HEK293 (cell line): Measurements from ENCODE around the gene NABP1.

Experiments used
- CTCF ChIA-PET: fragments of 350-600 bp; formaldehyde crosslinking; extraction: SDS; loops from one replicate; lab custom pipeline; 2021; ENCODE audit warnings: antibody characterized with exemption; lab: Yijun Ruan, JAX
- POLR2A ChIA-PET: fragments of 300-600 bp; formaldehyde crosslinking; extraction: SDS; loops from one replicate; lab custom pipeline; 2020; ENCODE audit warnings: antibody characterized with exemption, inconsistent platforms; lab: Yijun Ruan, JAX
- H3K27ac ChIP-seq: fragments of 200-500 bp; sonication (Bioruptor generic); 2 replicates; pipeline ENCODE4 v1.5.1; 2014; ENCODE audit warnings: low read depth, low read length, control low read depth, inconsistent platforms; ENCODE audit errors: extremely low read depth
- H3K36me3 ChIP-seq, 2 experiments: fragments of 200-500 bp in 1 of 2; sonication (Bioruptor generic) in 1 of 2; 1 replicate in 1 of 2; 2 replicates in 1 of 2; pipeline ENCODE4 v1.5.1; 2014 to 2017; ENCODE audit warnings: inconsistent platforms in 2 of 2, low read length in 2 of 2; ENCODE audit not compliant: control insufficient read depth in 2 of 2, insufficient read depth in 1 of 2
- H3K4me1 ChIP-seq: fragments of 200-500 bp; sonication (Bioruptor generic); 2 replicates; pipeline ENCODE4 v1.5.1; 2014; ENCODE audit warnings: mild to moderate bottlenecking, low read length, inconsistent platforms; ENCODE audit not compliant: control insufficient read depth, insufficient read depth
- H3K4me3 ChIP-seq: 2 replicates; pipeline ENCODE4 v1.5.1; 2011; ENCODE audit warnings: low read depth, mild to moderate bottlenecking, control low read depth, low read length, moderate library complexity
- H3K9me3 ChIP-seq: fragments of 200-500 bp; sonication (Bioruptor generic); 2 replicates; pipeline ENCODE4 v1.5.1; 2014; ENCODE audit warnings: low read depth, low read length, inconsistent platforms; ENCODE audit not compliant: control insufficient read depth, insufficient read depth
- FEZF1 ChIP-seq: fragments of 450-650 bp; formaldehyde crosslinking; IDR thresholded peaks from 2 replicates; pipeline ENCODE4 v1.5.1; 2016; ENCODE audit warnings: missing biosample characterization, missing genetic modification characterization
- GLIS1 ChIP-seq: fragments of 450-650 bp; formaldehyde crosslinking; IDR thresholded peaks from 2 replicates; pipeline ENCODE4 v1.5.1; 2016; ENCODE audit warnings: missing biosample characterization, missing genetic modification characterization
- KLF1 ChIP-seq: fragments of 450-650 bp; formaldehyde crosslinking; IDR thresholded peaks from 2 replicates; pipeline ENCODE4 v1.5.1; 2016; ENCODE audit warnings: missing biosample characterization, missing genetic modification characterization
- KLF16 ChIP-seq: fragments of 450-650 bp; formaldehyde crosslinking; IDR thresholded peaks from 2 replicates; pipeline ENCODE4 v1.5.1; 2017; ENCODE audit warnings: missing biosample characterization, missing genetic modification characterization
- PRDM1 ChIP-seq: fragments of 450-650 bp; formaldehyde crosslinking; IDR thresholded peaks from 2 replicates; pipeline ENCODE4; 2016; ENCODE audit warnings: missing biosample characterization, missing genetic modification characterization
- ZIC2 ChIP-seq: fragments of 450-650 bp; formaldehyde crosslinking; IDR thresholded peaks from 2 replicates; pipeline ENCODE4 v1.5.1; 2016; ENCODE audit warnings: missing biosample characterization, missing genetic modification characterization
- ZNF214 ChIP-seq: fragments of 450-650 bp; formaldehyde crosslinking; IDR thresholded peaks from 2 replicates; pipeline ENCODE4 v1.5.1; 2017; ENCODE audit warnings: missing biosample characterization, mild to moderate bottlenecking, missing genetic modification characterization, borderline replicate concordance
- ZNF239 ChIP-seq: fragments of 450-650 bp; formaldehyde crosslinking; IDR thresholded peaks from 2 replicates; pipeline ENCODE4 v1.5.1; 2016; ENCODE audit warnings: missing biosample characterization, missing genetic modification characterization
- ZNF24 ChIP-seq: fragments of 450-650 bp; formaldehyde crosslinking; IDR thresholded peaks from 2 replicates; pipeline ENCODE4 v1.5.1; 2016; ENCODE audit warnings: missing biosample characterization, missing genetic modification characterization
- ZNF341 ChIP-seq: fragments of 450-650 bp; formaldehyde crosslinking; IDR thresholded peaks from 2 replicates; pipeline ENCODE4; 2016; ENCODE audit warnings: low read depth, missing biosample characterization, missing genetic modification characterization
- ZNF362 ChIP-seq: fragments of 450-650 bp; formaldehyde crosslinking; IDR thresholded peaks from 2 replicates; pipeline ENCODE4 v1.5.1; 2016; ENCODE audit warnings: missing biosample characterization, missing genetic modification characterization
- ZNF391 ChIP-seq: fragments of 450-650 bp; formaldehyde crosslinking; IDR thresholded peaks from 2 replicates; pipeline ENCODE4 v1.5.1; 2016; ENCODE audit warnings: low read depth, missing biosample characterization, missing genetic modification characterization, borderline replicate concordance
- ZNF394 ChIP-seq: fragments of 450-650 bp; formaldehyde crosslinking; IDR thresholded peaks from 2 replicates; pipeline ENCODE4 v1.5.1; 2016; ENCODE audit warnings: missing biosample characterization, missing genetic modification characterization, mild to moderate bottlenecking, moderate library complexity, borderline replicate concordance
- ZNF560 ChIP-seq: fragments of 450-650 bp; formaldehyde crosslinking; IDR thresholded peaks from 2 replicates; pipeline ENCODE4 v1.5.1; 2017; ENCODE audit warnings: missing biosample characterization, missing genetic modification characterization, borderline replicate concordance
- ZNF626 ChIP-seq: fragments of 450-650 bp; sonication (Bioruptor Pico); formaldehyde crosslinking; IDR thresholded peaks from 2 replicates; pipeline ENCODE4 v1.5.1; 2018; ENCODE audit warnings: missing biosample characterization, missing genetic modification characterization, inconsistent platforms
- ZNF747 ChIP-seq: fragments of 450-650 bp; formaldehyde crosslinking; IDR thresholded peaks from 2 replicates; pipeline ENCODE4 v1.5.1; 2016; ENCODE audit warnings: missing biosample characterization, missing genetic modification characterization
- ZNF768 ChIP-seq: fragments of 450-650 bp; formaldehyde crosslinking; IDR thresholded peaks from 2 replicates; pipeline ENCODE4 v1.5.1; 2018; ENCODE audit warnings: missing biosample characterization, mild to moderate bottlenecking, missing genetic modification characterization
- ZNF830 ChIP-seq: fragments of 450-650 bp; IDR thresholded peaks from 2 replicates; pipeline ENCODE4 v1.5.0; 2018; ENCODE audit warnings: missing biosample characterization, missing genetic modification characterization, low read depth, mild to moderate bottlenecking, moderate library complexity
- TF ChIP-seq, protein P1 (sequence below): fragments of 450-650 bp; formaldehyde crosslinking; IDR thresholded peaks from 2 replicates; pipeline ENCODE4 v1.5.1; 2017; ENCODE audit warnings: missing biosample characterization, missing genetic modification characterization
- TF ChIP-seq, protein P2 (sequence below): fragments of 450-650 bp; formaldehyde crosslinking; conservative IDR thresholded peaks from 2 replicates; pipeline ENCODE4 v1.5.1; 2016; ENCODE audit warnings: low read depth, missing biosample characterization, missing genetic modification characterization
- TF ChIP-seq, protein P3 (sequence below): fragments of 450-650 bp; formaldehyde crosslinking; IDR thresholded peaks from 2 replicates; pipeline ENCODE4 v1.5.1; 2016; ENCODE audit warnings: missing biosample characterization, missing genetic modification characterization

NABP1 gene

DNA sequence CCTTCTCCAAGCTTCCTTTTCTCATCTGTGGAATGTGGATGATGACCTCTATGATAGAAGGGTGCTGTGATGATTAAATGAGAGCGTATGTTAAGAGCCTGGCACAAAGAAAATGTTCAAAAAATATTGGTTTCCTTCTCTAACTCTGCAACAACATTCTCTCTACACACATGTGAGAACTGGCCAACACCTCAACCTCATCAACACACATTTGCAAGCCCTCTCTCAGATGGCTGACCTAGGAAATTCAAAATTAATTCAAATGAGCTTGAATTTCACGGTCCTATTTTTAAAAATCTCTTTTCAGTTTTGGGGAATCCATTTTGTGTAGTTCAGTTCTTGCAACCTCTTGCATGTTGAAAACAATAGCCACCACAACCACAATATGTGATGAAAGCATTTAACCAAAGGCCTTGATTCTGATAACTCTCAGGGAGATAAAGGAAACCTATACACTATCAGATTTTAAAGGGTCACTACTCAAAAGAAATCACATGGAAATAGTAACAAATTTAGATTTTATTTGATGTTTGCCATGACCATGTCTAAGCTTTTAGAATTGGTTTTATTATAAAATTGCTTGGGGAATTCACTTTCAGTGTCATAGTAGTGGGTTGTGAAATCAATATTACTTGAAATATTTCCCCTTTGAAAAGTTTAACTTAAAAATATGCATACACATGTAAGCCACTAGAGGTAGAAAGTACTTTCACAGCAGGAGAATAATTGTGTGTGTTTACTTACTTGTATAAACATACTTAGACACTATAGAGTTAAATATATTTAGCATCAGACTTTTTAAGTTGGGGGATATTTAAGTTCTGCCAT is 16.6 kb upstream of the NABP1 start (continued):
- no peak for TF ChIP-seq ZNF830 (tag by site-specific recombination)
- TF ChIP-seq PRDM1: no peak
- TF ChIP-seq KLF1 (tag by site-specific recombination): no peak
- TF ChIP-seq ZNF391 (tag by site-specific recombination): no peak
- TF ChIP-seq, all 188 proteins: peak for 0

- ChIA-PET CTCF (interaction anchor here (0.6 to 1.1 kb wide), 2 partner anchors 43 to 98 kb away, joined by 3 to 4 read pairs; no protein-coding TSS in a partner anchor), POLR2A (no interaction called here)
- no peaks in the 10 kb centered on the region for H3K9me3 ChIP-seq
- no peak overlapping the region for H3K27ac ChIP-seq
- no peaks in the 10 kb centered on the region for H3K36me3 ChIP-seq
- no peaks in the 10 kb centered on the region for H3K4me1 ChIP-seq
- TF ChIP-seq KLF1 (tag by site-specific recombination) (no peak), ZNF747 (tag by site-specific recombination) (no peak), KLF16 (no peak), ZIC2 (tag by site-specific recombination) (no peak), ZNF341 (no peak), ZNF626 (no peak), ZNF560 (tag by site-specific recombination) (no peak), ZNF394 (tag by site-specific recombination) (no peak), FEZF1 (tag by site-specific recombination) (no peak)
- TF ChIP-seq, protein P1, sequence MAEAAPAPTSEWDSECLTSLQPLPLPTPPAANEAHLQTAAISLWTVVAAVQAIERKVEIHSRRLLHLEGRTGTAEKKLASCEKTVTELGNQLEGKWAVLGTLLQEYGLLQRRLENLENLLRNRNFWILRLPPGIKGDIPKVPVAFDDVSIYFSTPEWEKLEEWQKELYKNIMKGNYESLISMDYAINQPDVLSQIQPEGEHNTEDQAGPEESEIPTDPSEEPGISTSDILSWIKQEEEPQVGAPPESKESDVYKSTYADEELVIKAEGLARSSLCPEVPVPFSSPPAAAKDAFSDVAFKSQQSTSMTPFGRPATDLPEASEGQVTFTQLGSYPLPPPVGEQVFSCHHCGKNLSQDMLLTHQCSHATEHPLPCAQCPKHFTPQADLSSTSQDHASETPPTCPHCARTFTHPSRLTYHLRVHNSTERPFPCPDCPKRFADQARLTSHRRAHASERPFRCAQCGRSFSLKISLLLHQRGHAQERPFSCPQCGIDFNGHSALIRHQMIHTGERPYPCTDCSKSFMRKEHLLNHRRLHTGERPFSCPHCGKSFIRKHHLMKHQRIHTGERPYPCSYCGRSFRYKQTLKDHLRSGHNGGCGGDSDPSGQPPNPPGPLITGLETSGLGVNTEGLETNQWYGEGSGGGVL (tag by site-specific recombination): no peak
- TF ChIP-seq, protein P2, sequence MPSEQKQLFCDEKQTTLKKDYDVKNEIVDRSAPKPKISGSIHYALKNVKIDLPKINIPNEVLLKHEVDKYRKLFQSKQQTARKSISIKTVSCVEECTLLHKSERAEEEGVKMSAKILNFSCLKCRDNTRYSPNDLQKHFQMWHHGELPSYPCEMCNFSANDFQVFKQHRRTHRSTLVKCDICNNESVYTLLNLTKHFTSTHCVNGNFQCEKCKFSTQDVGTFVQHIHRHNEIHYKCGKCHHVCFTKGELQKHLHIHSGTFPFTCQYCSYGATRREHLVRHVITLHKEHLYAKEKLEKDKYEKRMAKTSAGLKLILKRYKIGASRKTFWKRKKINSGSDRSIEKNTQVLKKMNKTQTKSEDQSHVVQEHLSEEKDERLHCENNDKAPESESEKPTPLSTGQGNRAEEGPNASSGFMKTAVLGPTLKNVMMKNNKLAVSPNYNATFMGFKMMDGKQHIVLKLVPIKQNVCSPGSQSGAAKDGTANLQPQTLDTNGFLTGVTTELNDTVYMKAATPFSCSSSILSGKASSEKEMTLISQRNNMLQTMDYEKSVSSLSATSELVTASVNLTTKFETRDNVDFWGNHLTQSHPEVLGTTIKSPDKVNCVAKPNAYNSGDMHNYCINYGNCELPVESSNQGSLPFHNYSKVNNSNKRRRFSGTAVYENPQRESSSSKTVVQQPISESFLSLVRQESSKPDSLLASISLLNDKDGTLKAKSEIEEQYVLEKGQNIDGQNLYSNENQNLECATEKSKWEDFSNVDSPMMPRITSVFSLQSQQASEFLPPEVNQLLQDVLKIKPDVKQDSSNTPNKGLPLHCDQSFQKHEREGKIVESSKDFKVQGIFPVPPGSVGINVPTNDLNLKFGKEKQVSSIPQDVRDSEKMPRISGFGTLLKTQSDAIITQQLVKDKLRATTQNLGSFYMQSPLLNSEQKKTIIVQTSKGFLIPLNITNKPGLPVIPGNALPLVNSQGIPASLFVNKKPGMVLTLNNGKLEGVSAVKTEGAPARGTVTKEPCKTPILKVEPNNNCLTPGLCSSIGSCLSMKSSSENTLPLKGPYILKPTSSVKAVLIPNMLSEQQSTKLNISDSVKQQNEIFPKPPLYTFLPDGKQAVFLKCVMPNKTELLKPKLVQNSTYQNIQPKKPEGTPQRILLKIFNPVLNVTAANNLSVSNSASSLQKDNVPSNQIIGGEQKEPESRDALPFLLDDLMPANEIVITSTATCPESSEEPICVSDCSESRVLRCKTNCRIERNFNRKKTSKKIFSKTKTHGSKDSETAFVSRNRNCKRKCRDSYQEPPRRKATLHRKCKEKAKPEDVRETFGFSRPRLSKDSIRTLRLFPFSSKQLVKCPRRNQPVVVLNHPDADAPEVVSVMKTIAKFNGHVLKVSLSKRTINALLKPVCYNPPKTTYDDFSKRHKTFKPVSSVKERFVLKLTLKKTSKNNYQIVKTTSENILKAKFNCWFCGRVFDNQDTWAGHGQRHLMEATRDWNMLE (tag by site-specific recombination): no peak
- no peak overlapping the region for H3K4me3 ChIP-seq
These were observed 12.9 kb upstream of the NABP1 start for GRCh38 chr2:191664823-191665677.

GRCh38 chr2:191666226-191666625 is 11.7 kb upstream of the NABP1 start:
- ChIA-PET CTCF (no interaction called here), POLR2A (interaction anchor here (1.5 kb wide), 1 partner anchor 12 kb away, joined by 6 read pairs; the partner anchor contains the start of gene NABP1)
- Histone ChIP-seq H3K27ac (no peak overlapping the region), H3K4me3 (no peak overlapping the region), H3K9me3 (no peaks in the 10 kb centered on the region), H3K4me1 (no peaks in the 10 kb centered on the region), H3K36me3 (no peaks in the 10 kb centered on the region)
- TF ChIP-seq ZNF214 (no peak), ZNF362 (tag by site-specific recombination) (no peak), ZNF239 (tag by site-specific recombination) (no peak), ZNF768 (no peak), GLIS1 (tag by site-specific recombination) (no peak), ZNF24 (tag by site-specific recombination) (no peak)
- TF ChIP-seq, protein P3, sequence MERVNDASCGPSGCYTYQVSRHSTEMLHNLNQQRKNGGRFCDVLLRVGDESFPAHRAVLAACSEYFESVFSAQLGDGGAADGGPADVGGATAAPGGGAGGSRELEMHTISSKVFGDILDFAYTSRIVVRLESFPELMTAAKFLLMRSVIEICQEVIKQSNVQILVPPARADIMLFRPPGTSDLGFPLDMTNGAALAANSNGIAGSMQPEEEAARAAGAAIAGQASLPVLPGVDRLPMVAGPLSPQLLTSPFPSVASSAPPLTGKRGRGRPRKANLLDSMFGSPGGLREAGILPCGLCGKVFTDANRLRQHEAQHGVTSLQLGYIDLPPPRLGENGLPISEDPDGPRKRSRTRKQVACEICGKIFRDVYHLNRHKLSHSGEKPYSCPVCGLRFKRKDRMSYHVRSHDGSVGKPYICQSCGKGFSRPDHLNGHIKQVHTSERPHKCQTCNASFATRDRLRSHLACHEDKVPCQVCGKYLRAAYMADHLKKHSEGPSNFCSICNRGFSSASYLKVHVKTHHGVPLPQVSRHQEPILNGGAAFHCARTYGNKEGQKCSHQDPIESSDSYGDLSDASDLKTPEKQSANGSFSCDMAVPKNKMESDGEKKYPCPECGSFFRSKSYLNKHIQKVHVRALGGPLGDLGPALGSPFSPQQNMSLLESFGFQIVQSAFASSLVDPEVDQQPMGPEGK (tag by site-specific recombination): no peak
